GM18858 (cell line): ENCODE measurements around the gene ZBTB1.

Experiments used
- ATAC-seq: cut with Tn5 transposase; IDR thresholded peaks from one replicate; pipeline ENCODE4 v1.9.1; 2021; ENCODE audit not compliant: unreplicated experiment

Gene ZBTB1, protein sequence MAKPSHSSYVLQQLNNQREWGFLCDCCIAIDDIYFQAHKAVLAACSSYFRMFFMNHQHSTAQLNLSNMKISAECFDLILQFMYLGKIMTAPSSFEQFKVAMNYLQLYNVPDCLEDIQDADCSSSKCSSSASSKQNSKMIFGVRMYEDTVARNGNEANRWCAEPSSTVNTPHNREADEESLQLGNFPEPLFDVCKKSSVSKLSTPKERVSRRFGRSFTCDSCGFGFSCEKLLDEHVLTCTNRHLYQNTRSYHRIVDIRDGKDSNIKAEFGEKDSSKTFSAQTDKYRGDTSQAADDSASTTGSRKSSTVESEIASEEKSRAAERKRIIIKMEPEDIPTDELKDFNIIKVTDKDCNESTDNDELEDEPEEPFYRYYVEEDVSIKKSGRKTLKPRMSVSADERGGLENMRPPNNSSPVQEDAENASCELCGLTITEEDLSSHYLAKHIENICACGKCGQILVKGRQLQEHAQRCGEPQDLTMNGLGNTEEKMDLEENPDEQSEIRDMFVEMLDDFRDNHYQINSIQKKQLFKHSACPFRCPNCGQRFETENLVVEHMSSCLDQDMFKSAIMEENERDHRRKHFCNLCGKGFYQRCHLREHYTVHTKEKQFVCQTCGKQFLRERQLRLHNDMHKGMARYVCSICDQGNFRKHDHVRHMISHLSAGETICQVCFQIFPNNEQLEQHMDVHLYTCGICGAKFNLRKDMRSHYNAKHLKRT

GRCh38 chr14:64504310-64504896 is at the start of gene ZBTB1:
Gene ZBTB1, plus strand, starts transcription at chr14:64504770. Its CDS starts 16,735 bp downstream, at chr14:64521505.
- no peak for ATAC-seq

DNA sequence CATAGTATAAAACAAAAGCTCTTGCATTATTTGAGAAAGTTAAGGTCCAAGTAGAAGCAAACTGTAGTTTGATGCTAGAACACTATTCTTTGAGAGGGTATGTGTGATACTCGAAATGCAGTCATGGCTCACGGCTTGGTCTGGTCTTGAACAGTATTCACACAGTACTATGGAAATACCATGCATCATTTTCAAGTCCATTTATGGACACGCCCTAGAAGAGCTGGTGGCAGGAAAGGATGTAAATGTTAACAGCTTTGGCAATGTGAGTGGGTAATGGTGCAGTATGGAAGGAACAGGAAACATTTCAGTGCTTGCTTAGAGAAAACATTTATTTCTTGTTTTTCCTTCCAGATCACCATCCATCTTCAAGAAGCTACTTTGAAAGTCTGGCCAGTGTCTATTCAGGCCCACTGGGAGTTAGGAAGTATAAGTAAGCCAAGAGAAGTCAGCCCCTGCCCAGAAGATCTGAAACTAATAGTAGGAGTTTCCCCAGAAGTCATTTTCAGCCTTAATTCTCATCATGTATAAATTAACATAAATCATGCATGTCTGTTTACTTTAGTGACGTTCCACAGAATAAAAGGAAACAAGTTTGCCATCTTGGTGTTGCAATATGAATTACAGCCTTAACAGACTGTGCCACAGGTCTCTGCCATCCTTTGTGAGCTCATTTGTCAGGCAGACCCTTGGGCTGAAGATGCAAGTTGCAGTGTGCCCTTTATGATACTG is 45.0 kb upstream of the ZBTB1 start:
- ATAC-seq: no peak

DNA sequence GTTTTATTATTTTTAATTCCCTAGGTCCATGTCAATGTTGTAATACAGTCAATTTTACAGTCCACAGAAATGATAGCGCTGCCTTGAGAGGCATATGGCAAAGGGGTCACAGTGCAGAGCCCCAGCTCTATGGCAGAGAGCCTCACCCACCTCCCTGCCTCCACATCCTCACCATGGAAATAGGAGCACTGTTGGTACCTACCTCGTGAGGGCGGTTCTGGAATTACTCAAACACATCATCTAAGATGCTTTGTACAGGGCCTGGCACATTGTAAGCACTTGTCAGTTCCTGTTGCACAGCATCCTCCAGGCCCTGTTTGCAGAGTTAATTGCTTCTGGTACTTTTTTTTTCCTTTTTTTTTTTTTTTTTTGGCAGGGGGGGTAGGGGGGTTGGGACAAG is 43.3 kb upstream of the ZBTB1 start:
- no peak for ATAC-seq

DNA sequence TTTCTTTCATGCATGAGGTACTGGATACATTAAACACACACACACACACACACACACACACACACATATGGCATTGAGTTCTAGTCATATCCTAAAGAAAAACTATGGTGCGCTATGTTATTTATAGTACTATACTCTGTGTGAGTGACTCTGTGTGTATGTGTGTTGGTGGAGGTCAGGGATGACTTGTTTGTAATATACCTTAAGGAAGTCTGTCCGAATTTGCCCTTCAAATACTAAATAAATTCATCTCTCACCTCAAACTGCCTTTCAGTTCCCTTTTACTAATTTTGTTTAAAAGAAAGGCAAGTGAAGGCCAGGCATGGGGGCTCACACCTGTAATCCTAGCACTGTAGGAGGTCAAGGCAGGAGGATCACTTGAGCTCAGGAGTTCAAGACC is 41.4 kb upstream of the ZBTB1 start:
- peak; percentile 36 for ATAC-seq

GRCh38 chr14:64463873-64464272 is 40.7 kb upstream of the ZBTB1 start:
- ATAC-seq: no peak

GRCh38 chr14:64464651-64465050 is 39.9 kb upstream of the ZBTB1 start:
- no peak for ATAC-seq

DNA sequence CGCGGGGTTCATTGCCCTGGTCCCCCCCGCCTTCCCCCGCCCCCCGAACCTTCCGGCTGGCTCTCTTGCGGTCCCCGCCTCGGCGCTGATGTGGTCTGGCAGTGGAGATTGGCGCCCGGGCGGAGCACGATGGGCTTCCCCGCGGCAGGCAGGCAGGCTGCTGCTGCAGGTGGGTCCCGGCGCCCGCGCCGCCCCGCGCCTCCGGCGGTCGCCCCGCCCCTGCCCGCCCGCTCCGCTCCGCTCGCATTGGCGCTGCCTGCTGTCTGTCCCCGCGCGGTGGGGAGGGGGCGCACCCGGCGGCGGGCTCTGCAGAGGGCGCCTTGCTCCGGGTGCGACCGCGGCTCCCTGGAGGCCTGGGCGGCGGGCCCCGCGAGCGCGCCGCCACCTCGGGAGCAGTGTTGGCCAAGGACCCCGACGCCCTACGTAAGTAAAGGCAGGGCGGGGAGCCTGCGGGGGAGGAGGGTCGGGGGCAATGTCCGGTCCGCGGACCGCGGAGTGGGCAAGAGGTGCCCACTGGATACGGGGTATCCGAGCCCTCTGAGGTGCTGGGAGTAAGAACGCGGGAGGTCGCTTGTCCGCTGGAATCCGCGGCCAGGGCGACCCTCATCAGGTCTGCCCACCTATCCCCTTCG is 39.3 kb upstream of the ZBTB1 start, which contains the start of gene AKAP5:
AKAP5 (plus strand) TSS at position 309 of the 632 bp plus-strand sequence. CDS start 2,896 bp downstream, outside the sequence.
- no peak for ATAC-seq

- no peak for ATAC-seq
Observed at GRCh38 chr14:64465831-64466554, 38.6 kb upstream of the ZBTB1 start.

DNA sequence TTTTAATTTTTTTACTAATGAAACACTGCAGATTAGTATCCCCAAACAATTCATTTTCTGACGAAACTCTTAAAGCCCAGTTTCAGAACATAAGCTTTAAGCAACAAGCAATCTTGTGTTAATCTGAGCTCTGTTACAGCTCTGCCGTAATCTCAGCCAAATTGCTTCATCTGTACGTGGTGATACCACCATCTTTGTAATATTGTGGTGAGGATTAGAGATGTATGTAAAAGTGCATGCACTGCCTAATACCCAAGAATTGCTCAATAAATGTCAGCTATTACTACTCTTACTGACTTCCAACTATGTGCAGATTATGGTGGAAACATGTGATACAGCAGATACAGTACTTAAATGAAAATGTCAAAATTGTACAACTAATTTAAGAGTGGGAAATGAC is 37.5 kb upstream of the ZBTB1 start:
- no peak for ATAC-seq

DNA sequence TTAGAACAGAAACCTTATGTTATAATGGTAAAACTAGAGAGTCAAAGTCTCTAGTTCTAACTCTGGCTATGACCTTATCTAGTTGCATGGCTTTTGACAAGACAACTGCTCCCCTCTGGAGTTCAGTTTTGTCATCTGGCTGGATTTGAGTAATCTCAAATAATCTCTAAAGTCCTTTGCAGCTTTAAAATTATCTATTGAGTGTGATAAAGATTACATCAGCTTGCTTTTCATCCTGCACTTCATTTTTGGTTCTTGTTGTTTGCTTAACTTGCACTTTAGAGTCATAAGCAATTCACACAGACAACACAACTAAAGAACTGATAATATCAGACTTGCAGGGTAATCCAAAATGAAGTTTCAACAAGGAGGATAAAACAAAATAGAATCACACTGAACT is 37.0 kb upstream of the ZBTB1 start:
- ATAC-seq: no peak

- no peak for ATAC-seq
Observed at GRCh38 chr14:64468451-64468850, 36.1 kb upstream of the ZBTB1 start.

DNA sequence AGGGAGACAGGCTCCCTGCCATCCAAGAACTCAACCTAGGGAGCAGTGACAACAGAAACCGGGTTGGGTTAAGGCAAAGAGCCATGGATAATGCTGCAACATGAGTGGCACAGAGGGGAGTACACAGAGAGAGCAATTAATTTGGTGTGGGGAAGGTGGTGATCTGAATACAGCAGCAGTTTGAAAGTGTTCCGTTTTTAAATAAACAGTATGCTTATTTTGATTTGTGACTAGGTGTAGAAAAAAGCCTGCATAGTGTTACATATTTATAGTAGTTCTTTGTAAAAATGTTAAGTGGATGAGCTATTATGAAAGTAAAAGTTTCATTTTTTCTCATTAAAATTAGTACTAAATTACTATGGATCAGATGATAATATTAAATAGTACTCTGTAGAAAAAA is 30.5 kb upstream of the ZBTB1 start:
- ATAC-seq: no peak

GRCh38 chr14:64474698-64475097 is 29.9 kb upstream of the ZBTB1 start:
- no peak for ATAC-seq

DNA sequence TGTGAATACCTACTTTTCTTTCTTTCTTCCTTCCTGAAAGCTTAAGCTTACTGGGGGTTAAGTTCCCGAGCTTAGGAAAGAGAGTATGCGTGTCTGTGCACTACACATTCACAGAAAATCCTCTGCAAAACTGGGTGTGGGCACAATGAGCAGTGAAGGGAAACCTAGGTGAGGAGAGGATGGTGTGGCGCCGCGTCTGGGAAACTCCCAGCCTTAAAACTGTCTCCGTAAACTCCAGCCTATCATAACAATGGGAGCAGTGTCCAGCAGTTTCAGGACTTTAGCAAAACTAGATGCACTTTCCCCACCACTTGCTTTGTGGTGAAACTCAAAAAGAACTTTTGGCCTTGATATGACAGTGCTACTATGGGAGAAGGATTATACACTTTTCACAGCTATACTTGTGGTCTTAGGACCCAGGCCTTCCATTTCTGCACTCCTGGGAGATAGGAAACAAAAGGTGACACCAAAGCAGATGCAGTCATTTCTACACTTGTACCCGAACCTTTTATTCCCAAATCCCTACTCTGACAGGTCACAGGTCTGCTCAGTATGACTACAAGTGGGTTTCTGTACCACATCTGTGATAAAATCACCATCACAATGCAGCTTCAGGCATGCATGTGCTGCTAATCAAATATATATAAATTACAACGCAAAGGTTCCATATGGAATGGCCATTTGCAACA is 28.8 kb upstream of the ZBTB1 start:
- ATAC-seq: no peak

GRCh38 chr14:64476438-64476837 is 28.1 kb upstream of the ZBTB1 start:
- ATAC-seq: no peak

DNA sequence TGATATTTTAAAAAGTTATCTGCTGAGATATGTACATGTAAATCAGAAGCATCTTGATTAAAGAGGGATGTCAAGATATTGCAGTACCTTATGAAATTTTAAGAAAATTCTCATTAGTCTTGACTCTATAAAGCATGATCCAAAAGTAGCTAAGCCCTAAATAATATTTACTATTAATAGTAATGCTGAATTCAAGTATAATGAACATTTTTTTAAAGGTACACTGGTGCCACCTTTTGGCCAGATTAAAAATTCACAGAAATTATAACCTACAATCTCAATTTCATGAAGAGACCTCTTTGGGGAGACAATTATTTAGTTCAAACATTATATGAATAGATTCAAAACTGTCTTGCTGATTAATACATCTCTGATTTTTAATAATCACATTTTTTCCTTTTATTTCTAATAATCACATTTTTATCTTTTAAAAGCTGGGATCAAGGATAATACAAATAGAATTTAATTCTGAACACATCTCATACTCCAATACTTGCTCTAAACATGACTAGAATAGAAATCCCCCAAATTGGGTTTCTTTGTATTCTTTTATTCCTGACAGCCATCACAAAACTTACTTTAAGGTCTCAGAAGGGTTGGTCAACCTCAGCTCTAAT is 25.8 kb upstream of the ZBTB1 start:
- ATAC-seq: no peak

GRCh38 chr14:64488590-64489099 is 15.9 kb upstream of the ZBTB1 start:
- no peak for ATAC-seq

- ATAC-seq: no peak
Observed at GRCh38 chr14:64491637-64492036, 12.9 kb upstream of the ZBTB1 start.

- ATAC-seq: no peak
Observed at GRCh38 chr14:64493455-64493854, 11.1 kb upstream of the ZBTB1 start.
